T-helper 1 cell treated with Interleukin-12 subunit alpha and Interleukin-12 subunit beta and Interleukin-4 antibody, amounts not matched to agents 30 ng/mL and 1 ng/mL, for 36 hours (primary cell): ENCODE measurements around the gene SEBOX. TPM values are rescaled to one million over a fixed set of nuclear protein-coding genes. Genes with fewer than 3 reads are reported as not detected.

ENCODE experiments used
- intact Hi-C: fragments of 100-400 bp; cut with micrococcal nuclease; formaldehyde crosslinking; loops from one replicate; pipeline ENCODE4 v1.15.1; 2024
- total RNA-seq: library from RNA; stranded (reverse); gene quantifications from 2 replicates; pipeline ENCODE4 v1.2.3, GENCODE V29; 2022

Gene SEBOX
- total RNA-seq, 1 donor from 2014 or later, result not detected

- intact Hi-C loops, result no loop called here
Observed at GRCh38 chr17:28394337-28395116, 29.5 kb upstream of the SEBOX start.

DNA sequence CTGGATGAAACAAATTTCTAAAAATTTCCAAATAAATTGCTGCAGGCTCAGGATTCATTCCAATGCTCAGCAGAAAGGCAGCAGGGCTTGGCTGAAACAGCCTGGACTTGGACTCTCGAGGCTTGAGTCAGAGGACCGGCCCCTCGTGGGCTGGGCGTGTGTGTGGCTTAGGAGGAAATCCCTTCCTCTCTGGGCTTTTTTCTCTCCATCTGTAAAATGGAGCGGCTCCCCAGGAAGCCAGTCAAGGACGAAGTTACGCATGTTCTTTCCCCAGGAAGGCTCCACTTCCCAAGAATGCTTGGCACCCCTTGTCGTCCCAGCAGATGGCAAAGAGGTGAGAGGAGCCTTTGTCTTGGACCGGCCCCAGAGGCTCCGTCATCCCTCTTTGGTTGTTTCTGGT lies 27.5 kb upstream of the SEBOX start:
- intact Hi-C loops, result no loop called here

- intact Hi-C loops, result no loop called here
Observed at GRCh38 chr17:28391401-28391800, 26.4 kb upstream of the SEBOX start.

DNA sequence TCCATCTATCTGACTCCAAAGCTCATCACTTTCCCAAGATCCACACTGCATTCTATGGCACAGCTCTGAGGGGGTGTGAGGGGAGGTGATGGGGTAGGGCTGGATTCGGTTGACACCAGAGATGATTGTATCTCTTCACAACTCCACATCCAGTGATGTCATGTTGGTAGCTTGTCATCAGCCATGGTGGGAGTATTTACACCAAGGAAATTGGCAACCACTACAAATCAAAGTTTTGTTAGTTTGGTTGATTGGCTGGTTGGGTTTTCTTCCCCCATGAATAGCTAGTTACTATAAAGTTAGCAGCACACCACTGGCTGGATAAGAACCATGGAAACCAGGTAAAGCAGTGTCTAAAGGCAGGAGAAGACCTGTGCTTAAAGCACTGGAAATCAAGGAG lies 26.0 kb upstream of the SEBOX start:
- intact Hi-C loops, result no loop called here

DNA sequence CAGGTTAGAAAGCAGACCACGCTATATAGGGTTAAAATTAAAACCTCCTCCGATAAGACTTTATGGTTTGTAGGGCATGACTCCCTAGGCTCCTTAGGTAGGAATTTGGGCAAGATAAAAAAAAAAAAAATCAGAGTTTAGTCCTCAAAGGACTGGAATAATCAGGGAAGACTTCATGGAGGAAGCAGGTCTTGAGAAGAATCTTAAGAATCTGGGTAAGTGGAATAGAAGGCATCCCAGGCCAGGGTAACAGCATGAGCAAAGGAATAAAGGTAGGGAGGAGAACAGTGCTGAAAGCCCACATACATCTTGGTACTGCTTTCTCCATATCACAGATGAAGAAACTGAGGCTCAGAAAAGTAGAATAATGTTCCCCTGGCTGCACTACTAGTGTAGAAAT lies 25.6 kb upstream of the SEBOX start:
- intact Hi-C loops, result no loop called here

DNA sequence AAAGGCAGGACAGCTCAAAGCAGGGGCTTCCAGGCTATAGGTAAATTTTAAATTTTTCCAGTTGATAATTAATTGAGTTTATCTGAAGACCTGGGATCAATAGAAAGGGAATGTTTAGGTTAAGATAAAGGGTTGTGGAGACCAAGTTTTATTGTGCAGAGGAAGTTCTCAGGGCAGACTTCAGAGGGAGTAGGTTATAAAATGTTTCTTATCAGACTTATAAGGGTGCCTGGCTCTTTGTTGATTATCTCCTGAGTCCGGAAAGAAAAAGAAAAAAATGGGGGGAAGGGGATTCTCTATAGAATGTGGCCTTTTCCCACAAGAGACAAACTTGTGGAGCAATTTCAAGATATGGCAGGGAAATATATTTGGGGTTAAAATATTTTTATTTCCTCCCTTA lies 25.1 kb upstream of the SEBOX start:
- intact Hi-C loops, result no loop called here

DNA sequence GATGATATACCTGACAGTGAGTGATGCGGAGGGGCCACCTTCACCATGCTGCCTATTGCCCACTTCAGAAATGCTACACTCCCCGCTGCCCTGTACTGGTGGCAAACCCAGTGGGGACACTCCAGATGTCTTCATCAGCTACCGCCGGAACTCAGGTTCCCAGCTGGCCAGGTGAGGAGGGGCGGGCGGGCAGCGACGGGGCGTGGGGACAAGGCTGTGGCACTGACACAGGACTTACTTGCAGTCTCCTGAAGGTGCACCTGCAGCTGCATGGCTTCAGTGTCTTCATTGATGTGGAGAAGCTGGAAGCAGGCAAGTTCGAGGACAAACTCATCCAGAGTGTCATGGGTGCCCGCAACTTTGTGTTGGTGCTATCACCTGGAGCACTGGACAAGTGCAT lies 23.1 kb upstream of the SEBOX start:
- intact Hi-C loops, result no loop called here

DNA sequence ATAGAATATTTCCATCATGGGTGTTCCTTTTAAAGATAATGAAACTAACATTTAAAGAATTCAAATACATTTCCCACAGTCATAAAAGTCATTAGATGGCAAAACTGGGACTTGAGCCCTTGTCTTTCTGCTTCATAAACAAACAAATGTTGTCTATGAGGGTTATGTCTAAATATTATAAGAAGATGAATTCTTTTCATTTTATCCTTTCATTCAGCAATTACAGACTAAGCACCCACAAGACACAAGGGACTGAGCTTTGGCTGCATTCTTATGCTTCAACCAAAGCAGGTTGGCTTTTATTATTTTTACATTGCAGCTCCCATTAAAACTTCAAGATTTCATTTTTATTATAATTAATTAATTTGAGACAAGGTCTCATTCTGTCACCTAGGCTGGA lies 21.4 kb upstream of the SEBOX start:
- intact Hi-C loops, result no loop called here

DNA sequence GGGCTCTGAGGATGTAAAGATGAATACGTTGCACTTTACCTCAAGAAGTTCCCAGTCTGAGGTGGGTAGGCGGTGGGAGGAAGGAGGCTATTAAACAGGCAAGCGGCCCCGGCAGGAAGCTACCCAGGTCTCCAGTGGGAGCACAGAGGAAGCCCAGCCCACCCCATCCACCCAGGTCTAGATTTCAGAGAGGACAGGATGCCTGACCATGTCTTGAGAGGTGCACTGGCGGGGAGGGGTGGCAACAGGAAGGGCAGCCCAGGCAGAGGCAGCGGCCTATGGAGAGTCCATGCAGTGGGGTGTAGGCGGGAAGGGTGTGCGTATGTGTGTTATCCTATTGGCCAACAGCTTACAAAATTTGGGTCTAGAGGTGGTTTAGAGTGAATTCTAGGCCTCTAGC lies 20.4 kb upstream of the SEBOX start:
- intact Hi-C loops, result no loop called here

DNA sequence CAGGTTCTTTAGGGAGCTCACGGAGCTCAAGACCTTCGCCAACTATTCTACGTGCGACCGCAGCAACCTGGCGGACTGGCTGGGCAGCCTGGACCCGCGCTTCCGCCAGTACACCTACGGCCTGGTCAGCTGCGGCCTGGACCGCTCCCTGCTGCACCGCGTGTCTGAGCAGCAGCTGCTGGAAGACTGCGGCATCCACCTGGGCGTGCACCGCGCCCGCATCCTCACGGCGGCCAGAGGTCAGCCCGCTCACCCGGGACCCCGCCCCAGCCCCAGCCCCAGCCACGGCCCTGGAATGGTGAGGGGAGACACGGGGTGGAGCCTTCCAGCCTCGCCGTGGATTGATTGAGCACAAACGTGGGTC lies 20.0 kb upstream of the SEBOX start:
- intact Hi-C loops, result no loop called here

DNA sequence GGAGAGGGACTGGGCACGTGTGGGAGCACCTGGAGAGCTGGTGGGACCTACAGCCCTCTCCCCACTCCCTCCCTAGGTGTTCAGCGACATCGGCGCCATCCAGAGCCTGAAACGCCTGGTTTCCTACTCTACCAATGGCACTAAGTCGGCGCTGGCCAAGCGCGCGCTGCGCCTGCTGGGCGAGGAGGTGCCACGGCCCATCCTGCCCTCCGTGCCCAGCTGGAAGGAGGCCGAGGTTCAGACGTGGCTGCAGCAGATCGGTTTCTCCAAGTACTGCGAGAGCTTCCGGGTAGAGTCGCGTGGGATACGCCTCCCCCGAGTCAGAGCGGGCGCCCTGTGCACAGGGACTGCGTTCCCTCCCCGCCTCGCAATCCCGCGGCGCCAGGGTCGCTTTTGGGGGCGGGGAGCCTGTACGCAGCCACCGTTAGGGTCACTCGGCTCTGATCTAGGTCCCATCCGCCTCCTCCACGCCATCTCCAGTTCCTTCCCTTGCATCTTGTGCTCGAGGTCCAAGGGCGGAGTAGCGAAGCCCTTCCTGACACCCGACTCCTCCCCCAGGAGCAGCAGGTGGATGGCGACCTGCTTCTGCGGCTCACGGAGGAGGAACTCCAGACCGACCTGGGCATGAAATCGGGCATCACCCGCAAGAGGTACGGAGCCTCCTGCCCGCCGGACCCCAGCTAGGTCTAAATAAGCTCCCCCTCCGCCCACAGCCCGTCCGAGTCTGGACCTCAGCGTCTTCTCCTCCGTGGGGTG lies 19.5 kb upstream of the SEBOX start:
- intact Hi-C loops, result loop anchor here (1.0 kb wide), 3 partner anchors 13 to 49 kb away; partner anchors contain the start of genes IFT20, POLDIP2, SARM1 and TNFAIP1

GRCh38 chr17:28381141-28381825 lies 16.3 kb upstream of the SEBOX start:
- intact Hi-C loops, result no loop called here

- intact Hi-C loops, result loop anchor here (10.0 kb wide), 1 partner anchor 195 kb away; the partner anchor contains the start of genes ALDOC and PIGS
Observed at GRCh38 chr17:28379814-28380801, 15.1 kb upstream of the SEBOX start.

GRCh38 chr17:28372945-28373274 lies 7.9 kb upstream of the SEBOX start:
- intact Hi-C loops, result loop anchor here (5.0 to 10.0 kb wide), 5 partner anchors 44 to 339 kb away; partner anchors contain the start of genes ALDOC, BLTP2, PIGS and PROCA1

DNA sequence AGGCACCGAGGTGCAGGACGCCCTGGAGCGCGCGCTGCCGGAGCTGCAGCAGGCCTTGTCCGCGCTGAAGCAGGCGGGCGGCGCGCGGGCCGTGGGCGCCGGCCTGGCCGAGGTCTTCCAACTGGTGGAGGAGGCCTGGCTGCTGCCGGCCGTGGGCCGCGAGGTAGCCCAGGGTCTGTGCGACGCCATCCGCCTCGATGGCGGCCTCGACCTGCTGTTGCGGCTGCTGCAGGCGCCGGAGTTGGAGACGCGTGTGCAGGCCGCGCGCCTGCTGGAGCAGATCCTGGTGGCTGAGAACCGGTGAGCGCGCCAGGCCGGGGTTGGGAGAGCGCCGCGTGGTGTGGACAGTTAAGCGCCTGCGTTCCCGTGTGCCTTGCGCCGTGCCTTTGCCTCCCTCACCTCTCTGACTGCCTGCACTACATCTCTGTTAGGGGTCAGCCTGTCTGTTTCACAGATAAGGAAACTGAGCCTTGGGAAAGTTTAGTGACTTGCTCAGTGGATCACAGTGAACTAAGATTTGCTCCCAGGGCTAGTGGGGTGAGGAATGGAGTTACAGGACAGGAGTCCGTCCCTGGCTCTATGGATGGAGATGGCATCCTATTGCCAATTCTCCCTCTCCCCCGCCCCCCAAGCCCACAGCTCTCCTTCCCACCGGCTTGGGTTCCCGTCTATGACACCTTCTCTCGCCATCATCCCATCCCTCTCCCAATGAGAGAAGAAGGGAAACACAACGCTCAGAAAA lies 7.4 kb upstream of the SEBOX start:
- intact Hi-C loops, result loop anchor here (5.0 to 10.0 kb wide), 5 partner anchors 45 to 340 kb away; partner anchors contain the start of genes ALDOC, BLTP2, PIGS and PROCA1

DNA sequence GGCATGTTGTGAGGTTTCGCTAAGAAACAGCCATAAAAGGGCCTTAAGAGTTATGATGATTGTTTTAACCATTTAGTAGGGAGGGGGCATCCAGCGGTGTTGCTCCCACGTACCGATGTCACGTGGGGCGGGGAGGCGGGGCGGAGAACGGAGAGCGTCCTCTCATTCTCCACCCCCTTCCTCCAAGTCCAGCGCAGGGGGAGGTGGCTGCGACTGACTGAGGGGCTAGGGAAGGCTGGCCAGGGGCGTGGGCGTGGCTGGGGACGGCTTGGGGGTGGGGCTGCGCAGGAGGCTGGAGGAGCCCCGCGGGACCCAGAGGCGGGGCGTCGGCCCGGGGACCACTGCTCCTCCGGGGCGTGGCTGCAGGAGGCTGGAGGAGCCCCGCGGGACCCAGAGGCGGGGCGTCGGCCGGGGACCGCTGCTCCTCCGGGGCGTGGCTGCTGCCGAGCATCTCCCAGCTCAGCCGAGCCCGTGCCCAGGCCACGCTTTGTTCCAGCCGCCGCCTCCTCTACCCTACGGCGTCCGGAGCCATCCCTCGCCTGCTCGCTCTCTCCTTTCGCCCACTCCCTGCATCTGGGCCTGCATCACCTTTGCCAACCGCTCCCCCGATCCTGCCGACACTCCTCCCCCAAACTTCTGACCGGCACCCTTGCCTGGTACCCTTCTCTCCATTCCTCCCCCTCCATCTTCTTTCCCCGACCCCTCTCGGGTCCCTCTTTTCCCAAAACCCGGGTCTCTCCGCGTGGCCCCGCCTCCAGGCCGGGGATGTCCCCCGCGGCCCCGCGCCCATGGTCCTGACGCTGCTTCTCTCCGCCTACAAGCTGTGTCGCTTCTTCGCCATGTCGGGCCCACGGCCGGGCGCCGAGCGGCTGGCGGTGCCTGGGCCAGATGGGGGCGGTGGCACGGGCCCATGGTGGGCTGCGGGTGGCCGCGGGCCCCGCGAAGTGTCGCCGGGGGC lies 6.5 kb upstream of the SEBOX start, which contains the start of gene SARM1:
TSS of gene SARM1 (plus strand) at position 450 of the 958 bp plus-strand sequence. CDS start at position 789, 339 bp downstream.
- intact Hi-C loops, result loop anchor here (1.0 to 10.0 kb wide), 10 partner anchors 13 to 341 kb away; partner anchors contain the start of genes ALDOC, BLTP2, IFT20 and PIGS

- intact Hi-C loops, result loop anchor here (1.0 to 10.0 kb wide), 10 partner anchors 13 to 342 kb away; partner anchors contain the start of genes ALDOC, BLTP2, IFT20 and PIGS
Observed at GRCh38 chr17:28370744-28371103, 5.7 kb upstream of the SEBOX start.

DNA sequence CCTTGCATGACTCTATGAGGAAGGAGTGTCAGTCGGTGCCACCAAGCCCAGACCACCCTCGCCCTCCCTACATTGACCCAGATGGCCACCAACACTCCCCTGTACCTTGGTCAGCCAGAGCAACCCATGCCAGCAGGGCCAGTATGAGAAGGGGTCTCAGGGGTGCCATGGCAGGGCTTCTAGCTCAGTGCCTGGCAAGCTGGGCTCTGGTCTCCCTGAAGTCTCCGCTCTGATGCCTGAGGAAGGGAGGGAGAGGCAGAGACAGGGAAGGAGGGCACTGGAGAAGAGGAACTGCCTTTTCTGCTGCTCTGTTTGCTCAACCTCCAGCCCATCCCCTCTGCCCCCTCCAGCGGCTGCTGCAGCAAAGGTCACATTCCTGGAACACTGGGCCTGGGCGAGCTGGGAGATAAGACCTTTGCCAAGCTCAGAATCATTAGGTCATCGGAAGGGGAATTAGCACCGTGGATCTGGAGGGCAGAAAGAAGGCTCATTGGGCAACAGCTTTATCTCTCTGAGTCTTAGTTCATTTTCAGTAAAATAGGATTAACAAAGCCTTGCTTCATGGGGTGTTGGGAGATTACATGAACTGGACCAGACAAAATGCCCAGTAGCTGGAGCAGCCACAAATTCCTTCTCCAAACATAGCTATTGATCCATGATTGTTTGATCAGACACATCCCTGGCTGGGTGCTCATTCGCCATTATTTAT lies 5.2 kb upstream of the SEBOX start, which contains the start of gene VTN:
TSS of gene VTN (minus strand) at position 273 of the 709 bp plus-strand sequence. CDS start at position 169, 104 bp downstream.
- intact Hi-C loops, result loop anchor here (5.0 to 10.0 kb wide), 5 partner anchors 47 to 342 kb away; partner anchors contain the start of genes ALDOC, BLTP2, PIGS and PROCA1
